Astrocyte (in vitro differentiated cells and primary cell): ENCODE results near the gene MAST1. TPM values are rescaled to one million over a fixed set of nuclear protein-coding genes. Genes with fewer than 3 reads are reported as not detected.

Experiments used
- DNase-seq: peaks from one replicate; pipeline ENCODE4 v3.0.0-alpha.2; 2010; ENCODE audit warnings: low read depth
- FAIRE-seq: peaks from 2 replicates; lab custom pipeline; 2011; peaks lifted over from hg19 to GRCh38; lab: Jason Lieb, UNC
- H2AFZ ChIP-seq: 2 replicates; pipeline ENCODE4 v1.6.0; 2012; ENCODE audit warnings: low read depth, low read length, inconsistent platforms
- H3K27ac ChIP-seq: 2 replicates; pipeline ENCODE4 v1.5.1; 2011; ENCODE audit warnings: low read depth, low read length, inconsistent platforms
- H3K27me3 ChIP-seq: 2 replicates; pipeline ENCODE4 v1.6.0; 2011; ENCODE audit warnings: low read length, inconsistent platforms; ENCODE audit not compliant: insufficient read depth
- H3K36me3 ChIP-seq: 2 replicates; pipeline ENCODE4 v1.5.1; 2011; ENCODE audit warnings: low read length, inconsistent platforms; ENCODE audit not compliant: insufficient read depth
- H3K4me1 ChIP-seq: 2 replicates; pipeline ENCODE4 v1.5.1; 2011; ENCODE audit warnings: low read length, inconsistent platforms; ENCODE audit not compliant: insufficient read depth
- H3K4me2 ChIP-seq: 2 replicates; pipeline ENCODE4 v1.6.0; 2012; ENCODE audit warnings: low read length, inconsistent platforms
- H3K4me3 ChIP-seq: 2 replicates; pipeline ENCODE4 v1.5.1; 2011; ENCODE audit warnings: low read depth, mild to moderate bottlenecking, low read length, inconsistent platforms; ENCODE audit not compliant: insufficient read depth
- H3K79me2 ChIP-seq: 2 replicates; pipeline ENCODE4 v1.6.0; 2012; ENCODE audit warnings: mild to moderate bottlenecking, low read length, inconsistent platforms; ENCODE audit not compliant: insufficient read depth
- H3K9ac ChIP-seq: 2 replicates; pipeline ENCODE4 v1.6.0; 2012; ENCODE audit warnings: mild to moderate bottlenecking, low read length, inconsistent platforms
- H3K9me3 ChIP-seq: 2 replicates; pipeline ENCODE4 v1.5.1; 2012; ENCODE audit warnings: low read depth, mild to moderate bottlenecking, low read length, inconsistent platforms; ENCODE audit not compliant: insufficient read depth
- H4K20me1 ChIP-seq: 2 replicates; pipeline ENCODE4 v1.6.0; 2012; ENCODE audit warnings: low read length, inconsistent platforms; ENCODE audit not compliant: insufficient read depth
- H3K27ac Mint-ChIP-seq: one replicate; pipeline ENCODE4 v1.8.0; 2021; ENCODE audit warnings: mild to moderate bottlenecking, mixed read lengths; ENCODE audit not compliant: unreplicated experiment
- H3K27me3 Mint-ChIP-seq: one replicate; pipeline ENCODE4 v1.8.0; 2021; ENCODE audit warnings: low read depth, mixed read lengths; ENCODE audit not compliant: unreplicated experiment
- H3K36me3 Mint-ChIP-seq: one replicate; pipeline ENCODE4 v1.8.0; 2021; ENCODE audit warnings: low read depth, mixed read lengths; ENCODE audit not compliant: unreplicated experiment
- H3K4me1 Mint-ChIP-seq: one replicate; pipeline ENCODE4 v1.8.0; 2021; ENCODE audit warnings: low read depth, mixed read lengths; ENCODE audit not compliant: unreplicated experiment
- H3K4me3 Mint-ChIP-seq: one replicate; pipeline ENCODE4 v1.8.0; 2021; ENCODE audit warnings: mild to moderate bottlenecking, moderate library complexity, mixed read lengths; ENCODE audit not compliant: unreplicated experiment
- H3K9me3 Mint-ChIP-seq: one replicate; pipeline ENCODE4 v1.8.0; 2021; ENCODE audit warnings: mild to moderate bottlenecking, mixed read lengths; ENCODE audit not compliant: unreplicated experiment
- CTCF ChIP-seq: IDR thresholded peaks from 2 replicates; pipeline ENCODE4 v1.5.1; 2011; ENCODE audit warnings: low read depth, mild to moderate bottlenecking, inconsistent platforms, low read length, moderate library complexity; ENCODE audit not compliant: insufficient read depth
- EZH2 ChIP-seq: IDR thresholded peaks from 2 replicates; pipeline ENCODE4 v1.6.1; 2012; ENCODE audit warnings: mild to moderate bottlenecking, low read length, inconsistent platforms; ENCODE audit not compliant: insufficient read depth
- total RNA-seq: library from RNA; stranded (reverse); gene quantifications from 2 replicates; pipeline ENCODE4 v1.2.1, GENCODE V29; 2021

MAST1 gene
- total RNA-seq, 1 donor from 2014 or later: 5.4 TPM

GRCh38 chr19:12840091-12841079 is 2.1 kb downstream of the MAST1 start:
- Histone ChIP-seq H3K79me2 (no peaks in the 10 kb centered on the region), H4K20me1 (no peaks in the 10 kb centered on the region), H3K4me3 (peak overlapping the region; percentile 40), H3K36me3 (no peaks in the 10 kb centered on the region), H3K9ac (no peak overlapping the region), H3K4me2 (peak overlapping the region; percentile 80), H3K9me3 (peaks cover 5% of the 10 kb centered on the region), H3K27me3 (peaks cover 40% of the 10 kb centered on the region), H2AFZ (peak overlapping the region; percentile 62), H3K27ac (no peak overlapping the region), H3K4me1 (peaks cover 4% of the 10 kb centered on the region)
- Mint-ChIP-seq H3K4me3 (peak overlapping the region; percentile 78), H3K9me3 (no peaks in the 10 kb centered on the region), H3K4me1 (no peaks in the 10 kb centered on the region), H3K27ac (peak overlapping the region; percentile 28), H3K27me3 (peaks cover 18% of the 10 kb centered on the region), H3K36me3 (no peaks in the 10 kb centered on the region)
- no peak for FAIRE-seq
- TF ChIP-seq CTCF (no peak), EZH2 (no peak)
- no peak for DNase-seq

DNA sequence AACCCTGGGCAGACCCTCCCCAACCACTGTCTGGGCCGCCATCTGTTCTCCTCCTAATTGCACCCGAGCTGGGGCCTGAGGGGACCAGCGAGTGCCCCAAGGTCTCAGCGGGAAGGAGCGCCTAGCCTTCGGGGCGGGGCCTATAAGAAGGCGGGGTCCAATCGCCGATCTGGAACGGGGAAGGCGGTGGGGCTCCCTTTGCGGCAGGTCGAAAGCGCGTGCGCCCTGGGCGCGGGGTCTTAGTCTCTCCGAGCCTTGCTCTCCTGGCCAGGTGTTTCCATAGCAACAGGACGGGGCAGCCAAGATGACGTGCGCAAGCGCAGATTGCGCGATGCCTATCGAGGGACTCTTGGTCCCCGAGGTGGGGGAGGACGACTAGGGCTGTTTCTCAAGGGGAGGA is 2.8 kb downstream of the MAST1 start:
- Mint-ChIP-seq H3K27ac (peak overlapping the region; percentile 67), H3K4me3 (peak overlapping the region; percentile 78), H3K36me3 (no peaks in the 10 kb centered on the region), H3K27me3 (peaks cover 18% of the 10 kb centered on the region), H3K4me1 (no peaks in the 10 kb centered on the region), H3K9me3 (no peaks in the 10 kb centered on the region)
- Histone ChIP-seq H3K36me3 (no peaks in the 10 kb centered on the region), H4K20me1 (no peaks in the 10 kb centered on the region), H3K79me2 (no peaks in the 10 kb centered on the region), H3K4me2 (peak overlapping the region; percentile 80), H3K27ac (no peak overlapping the region), H3K9ac (no peak overlapping the region), H3K4me1 (peaks cover 4% of the 10 kb centered on the region), H3K9me3 (peaks cover 5% of the 10 kb centered on the region), H3K4me3 (peak overlapping the region; percentile 40), H3K27me3 (peaks cover 33% of the 10 kb centered on the region), H2AFZ (peak overlapping the region; percentile 62)
- no peak for TF ChIP-seq EZH2
- DNase-seq (no peak), FAIRE-seq (no peak)

DNA sequence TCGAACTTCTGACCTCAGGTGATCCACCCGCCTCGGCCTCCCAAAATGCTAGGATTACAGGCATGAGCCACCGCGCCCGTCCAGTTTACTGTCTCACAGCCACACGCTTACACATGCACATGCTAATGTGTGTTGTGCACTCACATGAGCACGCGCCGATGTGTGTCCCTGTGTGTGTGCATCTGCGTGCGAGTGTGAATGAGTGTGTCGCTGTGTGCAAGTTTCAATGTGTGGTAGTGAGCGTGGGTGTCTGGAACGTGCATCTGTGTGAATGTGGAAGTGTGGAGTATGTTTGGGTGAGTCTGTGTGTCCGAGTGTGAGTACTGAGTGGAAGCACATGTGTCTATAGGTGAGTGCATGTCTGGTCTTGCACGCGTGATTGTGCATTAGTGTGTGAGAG is 4.2 kb downstream of the MAST1 start:
- H3K9me3 ChIP-seq: peaks cover 5% of the 10 kb centered on the region
- no peak overlapping the region for H3K27ac Mint-ChIP-seq
- no peak for DNase-seq
- H3K4me3 Mint-ChIP-seq: peak overlapping the region; percentile 20
- TF ChIP-seq EZH2: no peak
- TF ChIP-seq CTCF: no peak
- no peaks in the 10 kb centered on the region for H3K36me3 ChIP-seq
- peaks cover 21% of the 10 kb centered on the region for H3K27me3 ChIP-seq
- H3K27me3 Mint-ChIP-seq: peaks cover 11% of the 10 kb centered on the region
- no peaks in the 10 kb centered on the region for H3K9me3 Mint-ChIP-seq
- no peaks in the 10 kb centered on the region for H3K36me3 Mint-ChIP-seq
- no peak overlapping the region for H3K4me3 ChIP-seq
- H4K20me1 ChIP-seq: no peaks in the 10 kb centered on the region
- no peak overlapping the region for H3K4me2 ChIP-seq
- H3K79me2 ChIP-seq: no peaks in the 10 kb centered on the region
- H3K4me1 ChIP-seq: peaks cover 8% of the 10 kb centered on the region
- no peak overlapping the region for H3K27ac ChIP-seq
- no peaks in the 10 kb centered on the region for H3K4me1 Mint-ChIP-seq
- H2AFZ ChIP-seq: no peak overlapping the region
- FAIRE-seq: no peak
- no peak overlapping the region for H3K9ac ChIP-seq
